Cardiac muscle cell (in vitro differentiated cells and primary cell): Measurements from ENCODE around the gene ABHD17B. TPM values are rescaled to one million over a fixed set of nuclear protein-coding genes. Genes with fewer than 3 reads are reported as not detected.

Source experiments
- DNase-seq, 2 donors: peaks; one replicate each; pipeline versions ENCODE4 v3.0.0 to v3.0.0-alpha.2; 2010 to 2017; ENCODE audit warnings: low read depth in 1 of 2, low spot score in 1 of 2
- H3K27ac ChIP-seq: fragments of 200-600 bp; sonication (generic); 2 replicates; pipeline ENCODE4 v1.5.1; 2016
- H3K27me3 ChIP-seq: fragments of 200-600 bp; sonication (generic); 2 replicates; pipeline ENCODE4 v1.6.0; 2016; ENCODE audit warnings: control low read depth
- H3K36me3 ChIP-seq: fragments of 200-600 bp; sonication (generic); 2 replicates; pipeline ENCODE4 v1.5.1; 2016; ENCODE audit warnings: control low read depth
- H3K4me1 ChIP-seq: fragments of 200-600 bp; sonication (generic); 2 replicates; pipeline ENCODE4 v1.8.1; 2017; ENCODE audit warnings: low read depth, mild to moderate bottlenecking, mixed run types
- H3K4me3 ChIP-seq: fragments of 200-600 bp; sonication (generic); 2 replicates; pipeline ENCODE4 v1.5.1; 2016; ENCODE audit warnings: mild to moderate bottlenecking
- H3K9me3 ChIP-seq: fragments of 200-600 bp; sonication (generic); 2 replicates; pipeline ENCODE4 v1.5.1; 2017; ENCODE audit warnings: low read depth, mild to moderate bottlenecking, control low read depth
- CTCF ChIP-seq: IDR thresholded peaks from 2 replicates; pipeline ENCODE4 v1.5.1; 2012; ENCODE audit warnings: low read depth, mild to moderate bottlenecking, low read length
- polyA plus RNA-seq: library from polyadenylated mRNA; unstranded; fragments of >200 nt; fragmentation: Nextera tagmentation; extraction: Ambion mirVana; gene quantifications from 2 replicates; pipeline ENCODE4 v1.2.1, GENCODE V29; 2016
- total RNA-seq: library from RNA; depleted of rRNA; stranded (reverse); fragments of >200 nt; gene quantifications from 2 replicates; pipeline ENCODE4 v1.2.3, GENCODE V29; 2016

The ABHD17B gene
- total and polyA plus RNA-seq, 2 experiments from 2014 or later: 19.6 to 28.2 TPM

GRCh38 chr9:71915495-71915894 is 4.5 kb upstream of the ABHD17B start:
- Histone ChIP-seq H3K4me3 (no peak overlapping the region), H3K27me3 (no peaks in the 10 kb centered on the region), H3K4me1 (peaks cover 3% of the 10 kb centered on the region), H3K9me3 (no peaks in the 10 kb centered on the region), H3K27ac (no peak overlapping the region), H3K36me3 (no peaks in the 10 kb centered on the region)
- no peak for DNase-seq
- no peak for TF ChIP-seq CTCF

- Histone ChIP-seq H3K27me3 (no peaks in the 10 kb centered on the region), H3K36me3 (no peaks in the 10 kb centered on the region), H3K4me1 (peaks cover 11% of the 10 kb centered on the region), H3K9me3 (no peaks in the 10 kb centered on the region), H3K27ac (peak overlapping the region; percentile 77), H3K4me3 (peak overlapping the region; percentile 60)
- no peak for TF ChIP-seq CTCF
- DNase-seq: peak in 1 of 2 donors; percentile 72
Observed at GRCh38 chr9:71911908-71912335, 929 bp upstream of the ABHD17B start.

GRCh38 chr9:71910650-71911060 is 338 bp downstream of the ABHD17B start:
- H3K4me1 ChIP-seq: peaks cover 11% of the 10 kb centered on the region

GRCh38 chr9:71909887-71910649 is 925 bp downstream of the ABHD17B start:
- no peaks in the 10 kb centered on the region for H3K36me3 ChIP-seq
- no peaks in the 10 kb centered on the region for H3K27me3 ChIP-seq
- H3K27ac ChIP-seq: peak overlapping the region; percentile 87
- peak; percentile 33 to 46 for DNase-seq
- H3K4me1 ChIP-seq: peaks cover 11% of the 10 kb centered on the region
- no peak for TF ChIP-seq CTCF
- peak overlapping the region; percentile 68 for H3K4me3 ChIP-seq
- H3K9me3 ChIP-seq: no peaks in the 10 kb centered on the region

More at GRCh38 chr9:71910650-71911060, 338 bp downstream of the ABHD17B start:
- Histone ChIP-seq H3K9me3 (no peaks in the 10 kb centered on the region), H3K27ac (peak overlapping the region; percentile 87), H3K27me3 (no peaks in the 10 kb centered on the region), H3K4me3 (peak overlapping the region; percentile 68), H3K36me3 (no peaks in the 10 kb centered on the region)
- peak in 1 of 2 donors; percentile 67 for DNase-seq
- no peak for TF ChIP-seq CTCF

GRCh38 chr9:71908825-71909224 is 2.2 kb downstream of the ABHD17B start:
- no peak for DNase-seq
- peak overlapping the region; percentile 87 for H3K27ac ChIP-seq
- peak overlapping the region; percentile 68 for H3K4me3 ChIP-seq
- TF ChIP-seq CTCF: no peak
- no peaks in the 10 kb centered on the region for H3K36me3 ChIP-seq
- no peaks in the 10 kb centered on the region for H3K27me3 ChIP-seq
- H3K9me3 ChIP-seq: no peaks in the 10 kb centered on the region
- peaks cover 15% of the 10 kb centered on the region for H3K4me1 ChIP-seq
